ENCODE measurements around the gene LIN9.

The LIN9 gene

GRCh38 chr1:226353698-226354525, 44.9 kb upstream of the LIN9 start:
- ATAC-seq (ENCODE audit: low read depth) (no peak), DNase-seq (ENCODE audit: low spot score) (no peak)
- H3K4me3 ChIP-seq (ENCODE audit: severe bottlenecking): no peak overlapping the region
- H3K36me3 ChIP-seq (ENCODE audit: low read depth): no peaks in the 10 kb centered on the region
- H3K27ac ChIP-seq (ENCODE audit: poor library complexity, severe bottlenecking): no peak overlapping the region
- H3K9me3 ChIP-seq (ENCODE audit: severe bottlenecking): no peaks in the 10 kb centered on the region
- no peaks in the 10 kb centered on the region for H3K4me1 ChIP-seq (ENCODE audit: insufficient read depth, poor library complexity, severe bottlenecking)
- TF ChIP-seq CTCF (IDR thresholded peaks at IDR 0.05; ENCODE audit: poor library complexity, severe bottlenecking): no peak
- no peaks in the 10 kb centered on the region for H3K27me3 ChIP-seq (ENCODE audit: insufficient read depth, poor library complexity, severe bottlenecking)

GRCh38 chr1:226351709-226352108, 42.7 kb upstream of the LIN9 start:
- TF ChIP-seq CTCF (IDR thresholded peaks at IDR 0.05; ENCODE audit: poor library complexity, severe bottlenecking): no peak
- Histone ChIP-seq H3K27ac (ENCODE audit: poor library complexity, severe bottlenecking) (no peak overlapping the region), H3K9me3 (ENCODE audit: severe bottlenecking) (no peaks in the 10 kb centered on the region), H3K4me1 (ENCODE audit: insufficient read depth, poor library complexity, severe bottlenecking) (no peaks in the 10 kb centered on the region), H3K27me3 (ENCODE audit: insufficient read depth, poor library complexity, severe bottlenecking) (no peaks in the 10 kb centered on the region), H3K4me3 (ENCODE audit: severe bottlenecking) (no peak overlapping the region), H3K36me3 (ENCODE audit: low read depth) (no peaks in the 10 kb centered on the region)
- DNase-seq (ENCODE audit: low spot score): no peak
- no peak for ATAC-seq (ENCODE audit: low read depth)

GRCh38 chr1:226350519-226350865, 41.5 kb upstream of the LIN9 start:
- H3K27ac ChIP-seq (ENCODE audit: poor library complexity, severe bottlenecking): no peak overlapping the region

GRCh38 chr1:226349801-226350518, 41.0 kb upstream of the LIN9 start:
- Histone ChIP-seq H3K4me1 (ENCODE audit: insufficient read depth, poor library complexity, severe bottlenecking) (no peaks in the 10 kb centered on the region), H3K36me3 (ENCODE audit: low read depth) (no peaks in the 10 kb centered on the region), H3K27me3 (ENCODE audit: insufficient read depth, poor library complexity, severe bottlenecking) (no peaks in the 10 kb centered on the region), H3K9me3 (ENCODE audit: severe bottlenecking) (no peaks in the 10 kb centered on the region), H3K4me3 (ENCODE audit: severe bottlenecking) (no peak overlapping the region), H3K27ac (ENCODE audit: poor library complexity, severe bottlenecking) (no peak overlapping the region)
- no peak for TF ChIP-seq CTCF (IDR thresholded peaks at IDR 0.05; ENCODE audit: poor library complexity, severe bottlenecking)
- ATAC-seq (ENCODE audit: low read depth): no peak
- no peak for DNase-seq (ENCODE audit: low spot score)

More at GRCh38 chr1:226350519-226350865, 41.5 kb upstream of the LIN9 start:
- no peak overlapping the region for H3K4me3 ChIP-seq (ENCODE audit: severe bottlenecking)
- DNase-seq (ENCODE audit: low spot score): no peak
- H3K36me3 ChIP-seq (ENCODE audit: low read depth): no peaks in the 10 kb centered on the region
- no peaks in the 10 kb centered on the region for H3K4me1 ChIP-seq (ENCODE audit: insufficient read depth, poor library complexity, severe bottlenecking)
- no peak for TF ChIP-seq CTCF (IDR thresholded peaks at IDR 0.05; ENCODE audit: poor library complexity, severe bottlenecking)
- ATAC-seq (ENCODE audit: low read depth): no peak
- H3K9me3 ChIP-seq (ENCODE audit: severe bottlenecking): no peaks in the 10 kb centered on the region
- no peaks in the 10 kb centered on the region for H3K27me3 ChIP-seq (ENCODE audit: insufficient read depth, poor library complexity, severe bottlenecking)

- no peaks in the 10 kb centered on the region for H3K9me3 ChIP-seq (ENCODE audit: severe bottlenecking)
- no peaks in the 10 kb centered on the region for H3K27me3 ChIP-seq (ENCODE audit: insufficient read depth, poor library complexity, severe bottlenecking)
- no peak for TF ChIP-seq CTCF (IDR thresholded peaks at IDR 0.05; ENCODE audit: poor library complexity, severe bottlenecking)
- H3K4me3 ChIP-seq (ENCODE audit: severe bottlenecking): no peak overlapping the region
- H3K27ac ChIP-seq (ENCODE audit: poor library complexity, severe bottlenecking): no peak overlapping the region
- no peaks in the 10 kb centered on the region for H3K4me1 ChIP-seq (ENCODE audit: insufficient read depth, poor library complexity, severe bottlenecking)
- DNase-seq (ENCODE audit: low spot score) (no peak), ATAC-seq (ENCODE audit: low read depth) (no peak)
- no peaks in the 10 kb centered on the region for H3K36me3 ChIP-seq (ENCODE audit: low read depth)
Observed at GRCh38 chr1:226349081-226349480, 40.1 kb upstream of the LIN9 start.

Data from RWPE2 (cell line).